ENCODE data around the gene KIF1B.

DNA sequence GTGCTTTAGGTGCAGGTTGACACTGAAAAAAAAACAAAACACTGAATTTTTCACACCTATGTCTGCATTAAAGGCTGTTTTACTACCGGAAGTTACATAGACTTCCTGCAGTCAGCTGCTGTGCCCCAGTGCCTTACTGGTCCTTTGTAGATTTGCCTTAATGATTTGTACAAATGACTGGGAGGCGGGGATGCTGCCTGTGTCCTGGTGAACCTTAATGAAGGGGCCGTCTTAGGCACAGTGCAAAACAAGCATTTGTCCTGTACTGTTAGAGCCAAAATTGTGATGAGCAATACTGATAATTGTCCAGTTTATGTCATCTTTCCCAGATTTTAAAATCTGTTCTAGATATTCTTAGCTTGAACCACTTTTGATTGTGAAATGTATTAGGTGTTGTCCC is 97.6 kb downstream of the KIF1B start:
- TF ChIP-seq, protein P1, sequence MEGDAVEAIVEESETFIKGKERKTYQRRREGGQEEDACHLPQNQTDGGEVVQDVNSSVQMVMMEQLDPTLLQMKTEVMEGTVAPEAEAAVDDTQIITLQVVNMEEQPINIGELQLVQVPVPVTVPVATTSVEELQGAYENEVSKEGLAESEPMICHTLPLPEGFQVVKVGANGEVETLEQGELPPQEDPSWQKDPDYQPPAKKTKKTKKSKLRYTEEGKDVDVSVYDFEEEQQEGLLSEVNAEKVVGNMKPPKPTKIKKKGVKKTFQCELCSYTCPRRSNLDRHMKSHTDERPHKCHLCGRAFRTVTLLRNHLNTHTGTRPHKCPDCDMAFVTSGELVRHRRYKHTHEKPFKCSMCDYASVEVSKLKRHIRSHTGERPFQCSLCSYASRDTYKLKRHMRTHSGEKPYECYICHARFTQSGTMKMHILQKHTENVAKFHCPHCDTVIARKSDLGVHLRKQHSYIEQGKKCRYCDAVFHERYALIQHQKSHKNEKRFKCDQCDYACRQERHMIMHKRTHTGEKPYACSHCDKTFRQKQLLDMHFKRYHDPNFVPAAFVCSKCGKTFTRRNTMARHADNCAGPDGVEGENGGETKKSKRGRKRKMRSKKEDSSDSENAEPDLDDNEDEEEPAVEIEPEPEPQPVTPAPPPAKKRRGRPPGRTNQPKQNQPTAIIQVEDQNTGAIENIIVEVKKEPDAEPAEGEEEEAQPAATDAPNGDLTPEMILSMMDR (IDR thresholded peaks at IDR 0.05; ENCODE audit: low read depth, low read length, missing input control), result no peak
- TF ChIP-seq, protein P2, sequence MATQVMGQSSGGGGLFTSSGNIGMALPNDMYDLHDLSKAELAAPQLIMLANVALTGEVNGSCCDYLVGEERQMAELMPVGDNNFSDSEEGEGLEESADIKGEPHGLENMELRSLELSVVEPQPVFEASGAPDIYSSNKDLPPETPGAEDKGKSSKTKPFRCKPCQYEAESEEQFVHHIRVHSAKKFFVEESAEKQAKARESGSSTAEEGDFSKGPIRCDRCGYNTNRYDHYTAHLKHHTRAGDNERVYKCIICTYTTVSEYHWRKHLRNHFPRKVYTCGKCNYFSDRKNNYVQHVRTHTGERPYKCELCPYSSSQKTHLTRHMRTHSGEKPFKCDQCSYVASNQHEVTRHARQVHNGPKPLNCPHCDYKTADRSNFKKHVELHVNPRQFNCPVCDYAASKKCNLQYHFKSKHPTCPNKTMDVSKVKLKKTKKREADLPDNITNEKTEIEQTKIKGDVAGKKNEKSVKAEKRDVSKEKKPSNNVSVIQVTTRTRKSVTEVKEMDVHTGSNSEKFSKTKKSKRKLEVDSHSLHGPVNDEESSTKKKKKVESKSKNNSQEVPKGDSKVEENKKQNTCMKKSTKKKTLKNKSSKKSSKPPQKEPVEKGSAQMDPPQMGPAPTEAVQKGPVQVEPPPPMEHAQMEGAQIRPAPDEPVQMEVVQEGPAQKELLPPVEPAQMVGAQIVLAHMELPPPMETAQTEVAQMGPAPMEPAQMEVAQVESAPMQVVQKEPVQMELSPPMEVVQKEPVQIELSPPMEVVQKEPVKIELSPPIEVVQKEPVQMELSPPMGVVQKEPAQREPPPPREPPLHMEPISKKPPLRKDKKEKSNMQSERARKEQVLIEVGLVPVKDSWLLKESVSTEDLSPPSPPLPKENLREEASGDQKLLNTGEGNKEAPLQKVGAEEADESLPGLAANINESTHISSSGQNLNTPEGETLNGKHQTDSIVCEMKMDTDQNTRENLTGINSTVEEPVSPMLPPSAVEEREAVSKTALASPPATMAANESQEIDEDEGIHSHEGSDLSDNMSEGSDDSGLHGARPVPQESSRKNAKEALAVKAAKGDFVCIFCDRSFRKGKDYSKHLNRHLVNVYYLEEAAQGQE (IDR thresholded peaks at IDR 0.05), result no peak
- no peak for TF ChIP-seq JUND (IDR thresholded peaks at IDR 0.05)
- no peak for TF ChIP-seq GABPA (IDR thresholded peaks at IDR 0.05 in 1 of 2, conservative IDR thresholded peaks at IDR 0.05 in 1 of 2)
- no peak for TF ChIP-seq RXRA (IDR thresholded peaks at IDR 0.05)
- no peak for TF ChIP-seq RAD21 (IDR thresholded peaks at IDR 0.05)
- no peak for TF ChIP-seq EGR1 (IDR thresholded peaks at IDR 0.05; ENCODE audit: low read depth in 2 of 2)
- no peak for TF ChIP-seq HNF4G (IDR thresholded peaks at IDR 0.05)
- no peak for TF ChIP-seq NR2F2 (IDR thresholded peaks at IDR 0.05)
- TF ChIP-seq, protein P3, sequence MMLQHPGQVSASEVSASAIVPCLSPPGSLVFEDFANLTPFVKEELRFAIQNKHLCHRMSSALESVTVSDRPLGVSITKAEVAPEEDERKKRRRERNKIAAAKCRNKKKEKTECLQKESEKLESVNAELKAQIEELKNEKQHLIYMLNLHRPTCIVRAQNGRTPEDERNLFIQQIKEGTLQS (IDR thresholded peaks at IDR 0.05), result no peak
- TF ChIP-seq, protein P4, sequence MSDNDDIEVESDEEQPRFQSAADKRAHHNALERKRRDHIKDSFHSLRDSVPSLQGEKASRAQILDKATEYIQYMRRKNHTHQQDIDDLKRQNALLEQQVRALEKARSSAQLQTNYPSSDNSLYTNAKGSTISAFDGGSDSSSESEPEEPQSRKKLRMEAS (IDR thresholded peaks at IDR 0.05), result no peak

All from liver (tissue), 3 donors.